SK-N-SH (cell line): Measurements from ENCODE around the gene RPL7A.
"Not testable (repeated sequence)": the region's sequence is repeated elsewhere in the genome, so short reads cannot be mapped to it uniquely, and the experiment has no call there.

Experiments used
- CTCF ChIP-seq: fragments of 200-600 bp; sonication (generic); IDR thresholded peaks from 2 replicates; pipeline ENCODE4 v1.6.1; 2017; ENCODE audit warnings: antibody characterized with exemption, mild to moderate bottlenecking, moderate library complexity
- EP300 ChIP-seq, 2 experiments: IDR thresholded peaks; 2 replicates each; pipeline versions ENCODE4 v1.4.0 to v1.6.1; 2012; ENCODE audit warnings: borderline replicate concordance in 1 of 2, low read depth in 1 of 2, low read length in 1 of 2
- EZH2phosphoT487 ChIP-seq: fragments of 200-600 bp; sonication (generic); IDR thresholded peaks from 2 replicates; pipeline ENCODE4 v1.6.1; 2017; ENCODE audit warnings: low read depth, mixed run types, mild to moderate bottlenecking, antibody characterized with exemption, moderate library complexity, borderline replicate concordance
- FOXJ3 ChIP-seq: sonication (generic); formaldehyde crosslinking; IDR thresholded peaks from 2 replicates; pipeline ENCODE4 v1.5.1; 2020; ENCODE audit warnings: mild to moderate bottlenecking, missing genetic modification reagents
- MXI1 ChIP-seq: IDR thresholded peaks from 2 replicates; pipeline ENCODE4 v1.6.1; 2012; ENCODE audit warnings: mild to moderate bottlenecking, low read depth, low read length, improper control_type of control experiment
- POLR2AphosphoS5 ChIP-seq: IDR thresholded peaks from 2 replicates; pipeline ENCODE4 v1.6.1; 2012; ENCODE audit warnings: low read depth, low read length
- RAD21 ChIP-seq: IDR thresholded peaks from 2 replicates; pipeline ENCODE4 v1.6.1; 2012; ENCODE audit warnings: mild to moderate bottlenecking, low read length
- REST ChIP-seq: IDR thresholded peaks from 2 replicates; pipeline ENCODE4 v1.6.1; 2012; ENCODE audit warnings: mild to moderate bottlenecking, low read depth, low read length, moderate library complexity
- SIN3A ChIP-seq: IDR thresholded peaks from 2 replicates; pipeline ENCODE4 v1.6.1; 2012; ENCODE audit warnings: low read depth, mild to moderate bottlenecking, low read length, moderate library complexity, borderline replicate concordance
- TAF1 ChIP-seq: IDR thresholded peaks from 2 replicates; pipeline ENCODE4 v1.6.1; 2012; ENCODE audit warnings: low read depth, mild to moderate bottlenecking, low read length, moderate library complexity, borderline replicate concordance
- TF ChIP-seq, protein P1 (sequence below): IDR thresholded peaks from 2 replicates; pipeline ENCODE4 v1.4.0; 2012; ENCODE audit warnings: low read depth, borderline replicate concordance
- TF ChIP-seq, protein P2 (sequence below): IDR thresholded peaks from 2 replicates; pipeline ENCODE4 v1.4.0; 2012; ENCODE audit warnings: low read depth

GRCh38 chr9:133317551-133317950, 30.5 kb upstream of the RPL7A start:
- TF ChIP-seq POLR2AphosphoS5; CTCF; RAD21; EP300 (IDR thresholded peaks at IDR 0.05; ENCODE audit: borderline replicate concordance in 1 of 2, low read depth in 1 of 2, low read length in 1 of 2); REST; EZH2phosphoT487; SIN3A; MXI1; FOXJ3 (CRISPR knock-in tag); TAF1: not testable (repeated sequence)
- TF ChIP-seq, protein P1, sequence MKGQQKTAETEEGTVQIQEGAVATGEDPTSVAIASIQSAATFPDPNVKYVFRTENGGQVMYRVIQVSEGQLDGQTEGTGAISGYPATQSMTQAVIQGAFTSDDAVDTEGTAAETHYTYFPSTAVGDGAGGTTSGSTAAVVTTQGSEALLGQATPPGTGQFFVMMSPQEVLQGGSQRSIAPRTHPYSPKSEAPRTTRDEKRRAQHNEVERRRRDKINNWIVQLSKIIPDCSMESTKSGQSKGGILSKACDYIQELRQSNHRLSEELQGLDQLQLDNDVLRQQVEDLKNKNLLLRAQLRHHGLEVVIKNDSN: not testable (repeated sequence)
- TF ChIP-seq, protein P2, sequence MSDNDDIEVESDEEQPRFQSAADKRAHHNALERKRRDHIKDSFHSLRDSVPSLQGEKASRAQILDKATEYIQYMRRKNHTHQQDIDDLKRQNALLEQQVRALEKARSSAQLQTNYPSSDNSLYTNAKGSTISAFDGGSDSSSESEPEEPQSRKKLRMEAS: not testable (repeated sequence)
